Measurements from ENCODE around the gene SLC6A6. TPM values are rescaled to one million over a fixed set of nuclear protein-coding genes. Genes with fewer than 3 reads are reported as not detected.
A peak's percentile ranks its signal among the peaks of the same experiment; 100 is the strongest.
"Not testable (repeated sequence)": the region's sequence is repeated elsewhere in the genome, so short reads cannot be mapped to it uniquely, and the experiment has no call there.

The SLC6A6 gene
- total RNA-seq, 2 donors from 2014 or later: 81.5 to 85.9 TPM

DNA sequence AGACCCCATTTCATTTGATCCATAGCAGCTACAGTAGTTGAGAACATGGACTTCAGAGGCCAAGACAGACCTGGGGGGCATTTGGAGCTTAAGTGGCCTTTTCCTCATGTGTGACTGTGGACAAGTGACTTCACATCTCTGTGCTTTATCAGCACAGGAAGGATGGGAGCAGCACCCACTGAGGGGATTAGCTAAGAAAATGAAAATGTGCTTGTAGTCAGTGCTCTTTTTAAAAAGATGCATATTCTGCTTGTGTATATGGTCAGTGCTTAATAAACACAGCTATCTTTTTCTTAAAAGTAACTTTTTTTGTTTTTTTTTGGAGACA, 34.5 kb downstream of the SLC6A6 start:
- Histone ChIP-seq H3K9me3 (no peaks in the 10 kb centered on the region), H3K4me1 (peaks cover 0 to 96% of the 10 kb centered on the region in 2 donors), H3K4me3 (no peak overlapping the region), H3K27me3 (no peaks in the 10 kb centered on the region), H3K36me3 (no peaks in the 10 kb centered on the region), H3K27ac (peak overlapping the region in 1 of 2 donors; percentile 23)
- TF ChIP-seq, protein P1, sequence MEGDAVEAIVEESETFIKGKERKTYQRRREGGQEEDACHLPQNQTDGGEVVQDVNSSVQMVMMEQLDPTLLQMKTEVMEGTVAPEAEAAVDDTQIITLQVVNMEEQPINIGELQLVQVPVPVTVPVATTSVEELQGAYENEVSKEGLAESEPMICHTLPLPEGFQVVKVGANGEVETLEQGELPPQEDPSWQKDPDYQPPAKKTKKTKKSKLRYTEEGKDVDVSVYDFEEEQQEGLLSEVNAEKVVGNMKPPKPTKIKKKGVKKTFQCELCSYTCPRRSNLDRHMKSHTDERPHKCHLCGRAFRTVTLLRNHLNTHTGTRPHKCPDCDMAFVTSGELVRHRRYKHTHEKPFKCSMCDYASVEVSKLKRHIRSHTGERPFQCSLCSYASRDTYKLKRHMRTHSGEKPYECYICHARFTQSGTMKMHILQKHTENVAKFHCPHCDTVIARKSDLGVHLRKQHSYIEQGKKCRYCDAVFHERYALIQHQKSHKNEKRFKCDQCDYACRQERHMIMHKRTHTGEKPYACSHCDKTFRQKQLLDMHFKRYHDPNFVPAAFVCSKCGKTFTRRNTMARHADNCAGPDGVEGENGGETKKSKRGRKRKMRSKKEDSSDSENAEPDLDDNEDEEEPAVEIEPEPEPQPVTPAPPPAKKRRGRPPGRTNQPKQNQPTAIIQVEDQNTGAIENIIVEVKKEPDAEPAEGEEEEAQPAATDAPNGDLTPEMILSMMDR (IDR thresholded peaks at IDR 0.05): no peak
- DNase-seq (ENCODE audit: low spot score): no peak

GRCh38 chr3:14437705-14438104, 35.3 kb downstream of the SLC6A6 start:
- not testable (repeated sequence) for DNase-seq (ENCODE audit: low spot score); H3K4me3 ChIP-seq; H3K27me3 ChIP-seq; H3K27ac ChIP-seq; H3K9me3 ChIP-seq; H3K36me3 ChIP-seq
- H3K4me1 ChIP-seq: peaks cover 0 to 94% of the 10 kb centered on the region in 2 donors

DNA sequence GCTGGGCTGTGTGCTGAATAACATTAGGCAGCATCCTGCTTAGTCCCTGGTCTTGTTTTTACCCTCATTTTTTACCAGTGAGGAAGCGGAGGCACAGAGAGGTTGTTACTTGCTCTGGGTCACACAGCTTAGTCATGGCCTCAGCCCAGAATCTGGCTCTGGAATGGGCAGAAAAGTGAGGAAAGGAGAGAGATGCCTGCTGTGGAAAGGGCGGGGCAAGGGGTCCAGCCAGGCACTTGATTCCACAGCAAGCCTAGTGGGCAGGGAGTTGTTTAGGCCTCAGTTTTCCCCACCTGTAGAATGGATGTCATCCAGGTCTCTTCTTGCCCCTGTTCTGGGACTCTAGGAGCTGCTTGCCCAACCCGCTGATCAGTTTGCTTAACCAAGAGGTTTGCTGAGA, 35.9 kb downstream of the SLC6A6 start:
- TF ChIP-seq, protein P1 (IDR thresholded peaks at IDR 0.05): no peak
- Histone ChIP-seq H3K36me3 (no peaks in the 10 kb centered on the region), H3K9me3 (no peaks in the 10 kb centered on the region), H3K27ac (peak overlapping the region in 1 of 2 donors; percentile 16), H3K4me1 (peaks cover 0 to 88% of the 10 kb centered on the region in 2 donors), H3K4me3 (no peak overlapping the region), H3K27me3 (no peaks in the 10 kb centered on the region)
- no peak for DNase-seq (ENCODE audit: low spot score)

DNA sequence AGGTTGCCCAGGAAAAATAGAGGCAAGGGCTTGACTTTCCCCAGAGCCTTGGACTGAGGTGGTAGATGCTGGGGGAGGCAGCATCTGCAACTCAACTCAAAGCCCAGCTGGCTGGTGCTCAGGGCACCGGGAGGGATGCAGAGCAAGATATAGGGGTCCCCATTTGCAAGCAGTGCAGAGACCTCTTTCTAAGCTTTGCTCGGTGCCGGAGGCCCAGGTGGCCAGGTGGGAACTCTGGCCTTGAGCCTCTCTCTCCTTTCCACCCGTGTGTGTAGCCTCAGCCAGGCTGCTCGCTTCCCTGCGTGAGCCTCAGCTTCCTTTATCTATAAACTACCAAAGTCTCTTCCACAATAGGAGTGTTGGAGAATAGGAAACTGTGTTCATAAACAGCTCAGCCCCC, 36.5 kb downstream of the SLC6A6 start:
- no peak overlapping the region for H3K4me3 ChIP-seq
- H3K36me3 ChIP-seq: peaks cover 5% of the 10 kb centered on the region
- TF ChIP-seq, protein P1 (IDR thresholded peaks at IDR 0.05): no peak
- H3K27ac ChIP-seq: peak overlapping the region; percentile 5 to 16
- no peaks in the 10 kb centered on the region for H3K9me3 ChIP-seq
- DNase-seq (ENCODE audit: low spot score): no peak
- H3K27me3 ChIP-seq: no peaks in the 10 kb centered on the region
- peaks cover 0 to 82% of the 10 kb centered on the region in 2 donors for H3K4me1 ChIP-seq

GRCh38 chr3:14439501-14440167, 37.2 kb downstream of the SLC6A6 start:
- H3K27me3 ChIP-seq: no peaks in the 10 kb centered on the region
- TF ChIP-seq, protein P1 (IDR thresholded peaks at IDR 0.05): no peak
- no peak overlapping the region for H3K4me3 ChIP-seq
- peak overlapping the region; percentile 5 to 42 for H3K27ac ChIP-seq
- H3K9me3 ChIP-seq: no peaks in the 10 kb centered on the region
- H3K4me1 ChIP-seq: peaks cover 0 to 75% of the 10 kb centered on the region in 2 donors
- peaks cover 5% of the 10 kb centered on the region for H3K36me3 ChIP-seq
- peak; percentile 80 for DNase-seq (ENCODE audit: low spot score)

- peaks cover 5% of the 10 kb centered on the region for H3K36me3 ChIP-seq
- TF ChIP-seq, protein P1 (IDR thresholded peaks at IDR 0.05): no peak
- H3K4me1 ChIP-seq: peaks cover 0 to 70% of the 10 kb centered on the region in 2 donors
- no peaks in the 10 kb centered on the region for H3K9me3 ChIP-seq
- H3K27ac ChIP-seq: peak overlapping the region in 1 of 2 donors; percentile 42
- DNase-seq (ENCODE audit: low spot score): no peak
- H3K27me3 ChIP-seq: no peaks in the 10 kb centered on the region
- no peak overlapping the region for H3K4me3 ChIP-seq
These were observed 37.7 kb downstream of the SLC6A6 start for GRCh38 chr3:14440168-14440518.

Data from right atrium auricular region (tissue), 2 donors.